Bone marrow (tissue), 2 donors: ENCODE results near the gene ELMO3.

ENCODE experiments used
- DNase-seq, 2 donors: peaks; one replicate each; lab custom pipeline; 2025; lab: John Stamatoyannopoulos, UW

The ELMO3 gene

DNA sequence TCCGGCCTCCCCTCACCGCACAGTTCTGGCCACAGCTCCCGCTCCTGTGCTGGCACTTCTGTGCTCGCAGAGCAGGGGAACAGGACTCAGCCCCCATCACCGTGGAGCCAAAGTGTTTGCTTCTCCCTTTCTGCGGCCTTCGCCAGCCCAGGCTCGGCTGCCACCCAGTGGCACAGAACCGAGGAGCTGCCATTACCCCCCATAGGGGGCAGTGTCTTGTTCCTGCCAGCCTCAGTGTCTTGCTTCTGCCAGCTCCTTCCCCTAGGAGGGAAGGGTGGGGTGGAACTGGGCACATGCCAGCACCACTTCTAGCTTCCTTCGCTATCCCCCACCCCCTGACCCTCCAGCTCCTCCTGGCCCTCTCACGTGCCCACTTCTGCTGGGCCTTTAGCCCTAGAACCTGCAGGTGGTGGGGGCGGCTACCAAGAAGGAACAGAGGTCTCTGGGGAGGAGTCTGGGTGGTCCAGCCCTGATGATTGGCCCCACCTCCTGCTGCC lies 645 bp upstream of the ELMO3 start:
- peak; percentile 5 to 29 for DNase-seq

DNA sequence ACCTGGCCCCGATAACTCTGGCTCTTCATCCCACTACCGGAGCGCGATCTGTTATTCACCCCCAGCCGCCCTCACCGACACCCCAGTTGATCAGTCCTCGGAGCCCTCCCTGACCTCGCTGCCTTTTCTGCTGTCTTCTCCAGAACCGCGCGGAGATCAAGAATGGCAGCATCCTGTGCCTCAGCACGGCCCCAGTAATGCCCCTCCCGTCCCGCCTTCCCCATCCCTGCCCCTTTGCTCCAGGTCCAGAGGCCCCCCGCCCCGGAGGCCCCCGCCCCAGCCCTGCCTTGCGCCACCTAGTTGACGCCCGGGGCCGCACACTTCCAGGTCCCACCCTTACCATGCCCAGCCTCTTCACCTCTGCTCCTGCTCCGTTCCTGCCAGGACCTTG lies 872 bp downstream of the ELMO3 start:
- DNase-seq = no peak

DNA sequence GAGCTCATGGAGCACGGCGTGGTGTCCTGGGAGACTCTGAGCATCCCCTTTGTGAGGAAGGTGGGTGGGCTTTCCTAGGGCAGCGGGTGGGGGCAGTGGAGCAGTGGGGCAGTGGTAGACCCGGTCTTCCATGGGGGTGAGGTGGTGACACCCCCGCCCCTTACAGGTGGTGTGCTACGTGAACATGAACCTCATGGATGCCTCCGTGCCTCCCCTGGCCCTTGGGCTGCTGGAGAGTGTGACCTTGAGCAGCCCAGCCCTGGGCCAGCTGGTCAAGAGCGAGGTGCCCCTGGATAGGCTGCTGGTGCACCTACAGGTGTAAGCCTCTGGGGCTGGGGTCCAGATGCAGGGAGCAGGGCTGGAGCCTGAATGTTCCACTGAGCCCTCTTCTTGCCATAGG lies 1.6 kb downstream of the ELMO3 start:
- no peak for DNase-seq

DNA sequence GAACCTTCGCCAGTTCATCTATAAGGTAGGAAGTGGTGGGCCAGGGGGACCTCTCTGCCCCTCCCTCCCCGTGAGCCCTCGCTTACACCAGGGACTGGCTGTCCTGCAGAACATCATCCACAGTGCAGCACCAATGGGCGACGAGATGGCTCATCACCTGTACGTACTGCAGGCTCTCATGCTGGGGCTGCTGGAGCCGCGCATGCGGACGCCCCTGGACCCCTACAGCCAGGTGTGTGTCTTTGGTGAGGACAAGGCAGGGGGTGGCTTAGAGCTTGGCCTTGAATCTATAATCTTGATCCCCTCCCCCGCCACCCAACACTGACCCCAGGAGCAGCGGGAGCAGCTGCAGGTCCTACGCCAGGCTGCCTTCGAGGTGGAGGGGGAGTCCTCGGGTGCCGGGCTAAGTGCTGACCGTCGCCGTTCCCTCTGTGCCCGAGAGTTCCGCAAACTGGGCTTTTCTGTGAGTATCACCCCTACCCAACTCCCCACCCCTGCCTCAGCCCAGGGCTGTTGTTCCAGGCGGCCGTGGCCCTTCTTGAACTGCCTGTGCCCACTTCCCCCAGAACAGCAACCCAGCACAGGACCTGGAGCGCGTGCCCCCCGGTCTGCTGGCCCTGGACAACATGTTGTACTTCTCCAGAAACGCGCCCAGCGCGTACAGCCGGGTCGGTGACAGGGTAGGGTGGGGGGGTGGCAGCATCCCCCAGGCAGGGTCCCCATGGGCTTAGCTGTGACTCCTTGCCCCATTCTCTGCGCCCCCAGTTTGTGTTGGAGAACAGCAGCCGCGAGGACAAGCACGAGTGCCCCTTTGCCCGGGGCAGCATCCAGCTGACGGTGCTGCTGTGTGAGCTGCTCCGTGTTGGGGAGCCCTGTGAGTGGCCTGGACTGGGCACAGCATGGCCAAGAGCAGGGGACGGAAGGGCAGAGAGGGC lies 2.7 kb downstream of the ELMO3 start:
- no peak for DNase-seq

- DNase-seq = no peak
These were observed 3.5 kb downstream of the ELMO3 start for GRCh38 chr16:67202426-67202825.

- no peak for DNase-seq
These were observed 4.1 kb downstream of the ELMO3 start for GRCh38 chr16:67202956-67203493.

DNA sequence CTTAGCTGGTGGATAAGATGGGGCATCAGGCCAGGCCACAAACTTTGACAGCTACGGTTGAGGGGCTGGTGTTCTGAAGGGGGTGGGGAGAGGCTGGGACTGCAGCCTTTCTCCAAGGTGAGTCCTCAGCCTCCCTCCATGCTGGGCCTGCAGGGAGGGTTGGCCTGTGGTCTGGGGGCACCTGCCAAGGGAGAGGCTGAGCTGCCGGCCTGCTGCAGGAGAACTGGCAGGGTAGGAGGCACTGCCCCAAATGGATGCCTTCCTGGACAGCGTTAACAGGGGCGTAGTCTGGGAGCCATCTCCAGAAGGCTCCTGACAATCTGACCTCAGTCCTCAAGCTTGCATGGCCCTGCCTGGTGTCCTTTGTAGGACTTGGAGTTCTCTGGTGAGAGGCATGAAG lies 5.1 kb downstream of the ELMO3 start:
- DNase-seq = no peak

DNA sequence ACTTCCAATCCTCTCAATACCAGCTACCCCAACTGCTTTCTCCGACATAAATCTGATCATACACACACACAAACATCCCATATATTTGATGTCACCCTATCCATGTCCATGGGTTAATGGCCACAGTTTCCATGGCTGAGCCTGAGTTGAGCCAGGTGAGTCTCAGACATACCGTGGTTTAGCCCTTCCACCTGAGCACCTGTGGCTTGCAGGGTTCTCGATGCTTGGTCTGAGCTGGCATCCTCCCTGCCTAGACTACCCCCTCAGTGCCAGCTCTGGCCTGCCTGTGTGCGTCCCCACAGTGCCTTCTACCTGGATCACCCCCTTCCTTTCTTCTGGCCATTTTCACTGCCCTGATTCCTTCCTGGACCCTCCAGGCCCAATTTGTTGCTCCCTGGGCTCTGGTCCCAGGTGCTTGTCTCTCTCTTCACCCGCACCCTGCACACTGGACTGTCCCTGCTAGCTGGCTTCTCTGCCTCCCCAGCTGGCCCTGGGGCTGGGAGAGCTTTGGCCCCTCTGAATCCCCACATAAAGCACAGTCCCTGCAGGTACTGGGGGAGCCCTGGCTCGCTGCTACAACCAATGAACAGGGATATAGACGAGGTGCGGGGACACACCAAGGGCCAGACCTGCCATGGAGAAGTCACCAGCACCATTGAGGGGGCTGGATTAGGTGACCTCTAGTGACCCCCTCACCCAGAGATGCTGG lies 7.4 kb downstream of the ELMO3 start:
- no peak for DNase-seq

DNA sequence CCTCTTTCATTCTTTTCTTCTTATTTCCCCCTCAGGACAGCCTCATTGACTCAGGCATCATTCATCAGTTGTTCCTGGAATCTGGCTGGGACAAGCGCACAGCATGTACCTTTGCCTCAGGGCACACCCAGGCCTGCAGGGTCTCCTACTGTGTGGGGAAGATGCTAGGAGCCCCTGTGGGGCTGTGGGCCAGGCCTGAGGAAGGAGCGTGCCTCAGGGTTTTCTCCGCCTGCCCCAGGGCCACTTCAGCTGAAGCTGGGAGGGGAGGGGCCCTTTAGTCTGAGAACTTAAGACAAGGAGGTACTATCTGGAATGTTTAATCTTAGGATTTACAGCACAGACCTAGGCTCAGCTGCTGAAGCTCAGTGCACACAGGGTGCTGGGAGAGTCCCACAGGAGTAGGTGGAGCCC lies 7.9 kb downstream of the ELMO3 start:
- no peak for DNase-seq

- no peak for DNase-seq
These were observed 8.5 kb downstream of the ELMO3 start for GRCh38 chr16:67207249-67208091.

GRCh38 chr16:67208154-67208896 lies 9.4 kb downstream of the ELMO3 start:
- DNase-seq = no peak

GRCh38 chr16:67209565-67209964 lies 10.6 kb downstream of the ELMO3 start:
- DNase-seq = no peak

GRCh38 chr16:67210069-67210937 lies 11.4 kb downstream of the ELMO3 start:
- DNase-seq = no peak

DNA sequence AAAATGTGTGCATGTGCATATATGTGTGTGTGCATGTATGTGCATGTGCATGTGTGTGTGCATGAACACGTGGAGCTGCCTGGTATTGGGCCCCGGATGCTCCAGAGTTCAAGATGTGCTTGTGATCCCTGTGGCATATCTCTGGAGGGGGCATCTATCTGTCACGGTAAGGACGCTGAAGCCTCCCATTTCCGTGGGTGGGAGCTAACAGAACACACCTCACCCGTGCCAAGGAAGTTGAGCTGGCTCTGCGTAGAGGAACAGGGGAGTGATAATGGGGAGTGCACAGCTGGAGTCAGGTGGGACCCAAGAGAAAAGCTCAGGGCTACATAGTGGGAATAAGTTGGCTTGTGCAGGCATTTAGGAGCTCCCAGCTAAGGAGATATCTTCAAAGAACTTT lies 12.7 kb downstream of the ELMO3 start:
- no peak for DNase-seq

GRCh38 chr16:67212766-67213165 lies 13.8 kb downstream of the ELMO3 start:
- DNase-seq = no peak

GRCh38 chr16:67213197-67214019 lies 14.5 kb downstream of the ELMO3 start:
- no peak for DNase-seq

DNA sequence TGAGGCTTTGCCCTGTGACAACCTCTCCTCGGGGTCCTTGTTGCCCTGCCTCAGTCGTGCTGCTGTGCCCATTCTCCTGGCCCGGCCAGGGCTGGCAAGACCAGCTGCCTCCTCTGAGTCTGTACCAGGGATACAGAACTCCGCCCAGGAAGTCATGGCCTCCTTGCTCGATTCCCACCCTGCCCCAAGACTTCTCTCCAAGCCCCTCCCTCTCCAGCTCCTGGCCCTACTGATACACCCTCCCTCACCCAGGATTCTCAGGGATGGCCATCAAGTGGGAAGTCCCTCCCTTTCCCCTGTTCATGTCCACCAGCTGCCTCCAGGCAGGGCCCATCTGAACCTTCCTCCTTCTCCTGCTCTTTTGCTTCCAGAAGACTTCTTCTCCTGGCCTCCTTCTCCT lies 16.8 kb downstream of the ELMO3 start:
- no peak for DNase-seq

- peak in 1 of 2 donors; percentile 5 for DNase-seq
These were observed 17.9 kb downstream of the ELMO3 start for GRCh38 chr16:67216612-67217490.
